DMS114 treated with DMSO at 0.1 percent for 48 hours (cell line): Measurements from ENCODE around the gene TUBA3D.
A peak's percentile ranks its signal among the peaks of the same experiment; 100 is the strongest.
"Not testable (repeated sequence)": the region's sequence is repeated elsewhere in the genome, so short reads cannot be mapped to it uniquely, and the experiment has no call there.

ENCODE experiments used
- DNase-seq: peaks from one replicate; lab custom pipeline; 2025; ENCODE audit not compliant: unreplicated experiment; lab: John Stamatoyannopoulos, UW

Gene TUBA3D

DNA sequence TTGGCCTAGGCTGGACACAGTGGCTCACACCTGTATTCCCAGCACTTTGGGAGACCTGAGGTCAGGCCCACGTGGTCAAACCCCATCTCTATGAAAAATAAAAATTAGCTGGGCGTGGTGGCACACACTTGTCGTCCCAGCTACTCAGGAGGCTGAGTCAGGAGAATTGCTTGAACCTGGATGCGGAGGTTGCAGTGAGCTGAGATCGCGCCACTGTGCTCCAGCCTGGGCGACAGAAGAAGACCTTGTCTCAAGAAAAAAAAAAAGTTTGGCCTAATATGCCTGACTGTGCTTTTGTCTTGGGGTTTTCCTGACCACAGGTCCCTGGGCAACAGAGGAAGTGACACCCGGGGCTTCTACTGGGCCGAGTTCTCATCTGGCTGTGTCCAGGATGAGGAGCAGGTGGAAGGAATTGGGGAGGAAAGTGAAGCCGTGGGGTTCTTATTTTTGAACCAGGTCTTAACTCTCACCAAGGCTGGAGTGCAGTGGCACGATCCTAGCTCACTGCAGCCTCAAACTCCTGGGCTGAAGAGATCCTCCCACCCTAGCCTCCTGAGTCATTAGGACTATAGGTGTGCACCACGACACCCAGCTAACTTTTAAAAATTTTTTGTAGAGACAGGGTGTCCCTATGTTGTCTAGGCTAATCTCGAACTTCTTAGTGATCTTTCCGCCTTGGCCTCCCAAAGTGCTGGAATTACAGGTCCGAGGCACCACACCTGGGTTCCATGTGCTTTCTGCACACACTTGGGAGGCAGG, 38.7 kb downstream of the TUBA3D start:
- DNase-seq, result not testable (repeated sequence)

DNA sequence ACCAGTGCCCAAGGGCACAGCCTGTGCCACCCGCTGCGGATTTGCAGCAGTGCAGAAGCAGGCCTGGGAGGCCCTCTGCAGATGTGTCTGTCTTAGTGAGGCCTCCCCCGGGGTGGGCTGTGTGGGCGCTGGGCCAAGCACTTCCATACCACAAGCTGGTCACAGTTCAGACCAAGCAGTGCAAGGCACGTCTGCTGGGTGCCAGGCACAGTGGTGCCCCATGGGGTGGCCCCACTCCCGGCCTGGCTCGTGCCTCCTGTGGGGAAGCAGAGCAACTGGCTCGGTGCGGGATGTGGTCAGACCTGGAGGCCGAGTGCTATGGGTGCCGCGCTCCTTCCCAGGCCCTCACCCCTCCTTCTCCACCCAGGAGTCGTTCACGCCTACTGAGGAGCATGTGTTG, 39.3 kb downstream of the TUBA3D start:
- DNase-seq, result not testable (repeated sequence)

DNA sequence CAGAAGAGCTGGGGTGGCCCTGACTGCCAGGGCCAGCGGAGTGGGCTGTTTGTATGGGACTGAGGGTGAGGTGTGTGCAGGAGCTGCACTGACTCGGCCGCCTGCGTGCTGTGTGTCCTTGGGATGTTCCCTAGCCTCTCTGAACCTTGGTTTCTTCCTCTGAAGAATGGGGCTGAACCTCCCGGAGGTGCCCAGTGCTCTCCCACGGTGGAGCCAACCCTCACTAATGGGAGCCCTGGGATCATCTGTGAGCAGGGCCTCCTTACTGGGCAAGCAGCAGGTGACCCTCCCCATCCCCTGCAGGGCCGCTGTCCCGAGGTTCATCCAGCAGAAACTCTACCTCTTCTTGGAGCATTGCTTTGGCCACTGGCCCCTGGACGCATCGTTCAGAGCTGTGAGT, 40.1 kb downstream of the TUBA3D start:
- no peak for DNase-seq

DNA sequence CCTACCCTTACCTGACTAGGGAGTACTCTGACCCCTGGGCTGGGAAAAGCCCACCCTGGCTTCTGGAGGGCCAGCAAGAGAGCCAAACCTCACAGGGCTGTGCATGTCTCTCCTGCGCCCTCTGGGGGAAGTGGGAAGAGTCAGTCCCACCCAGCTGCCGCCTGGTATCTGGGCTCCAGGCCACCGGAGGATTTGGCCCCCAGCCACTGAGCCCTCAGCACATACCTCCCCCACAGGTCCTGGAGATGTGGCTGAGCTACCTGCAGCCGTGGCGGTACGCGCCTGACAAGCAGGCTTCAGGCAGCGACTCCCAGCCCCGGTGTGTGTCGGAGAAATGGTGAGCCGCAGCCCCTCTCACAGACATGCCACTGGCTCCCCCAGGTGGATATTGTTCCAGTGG, 40.7 kb downstream of the TUBA3D start:
- not testable (repeated sequence) for DNase-seq

DNA sequence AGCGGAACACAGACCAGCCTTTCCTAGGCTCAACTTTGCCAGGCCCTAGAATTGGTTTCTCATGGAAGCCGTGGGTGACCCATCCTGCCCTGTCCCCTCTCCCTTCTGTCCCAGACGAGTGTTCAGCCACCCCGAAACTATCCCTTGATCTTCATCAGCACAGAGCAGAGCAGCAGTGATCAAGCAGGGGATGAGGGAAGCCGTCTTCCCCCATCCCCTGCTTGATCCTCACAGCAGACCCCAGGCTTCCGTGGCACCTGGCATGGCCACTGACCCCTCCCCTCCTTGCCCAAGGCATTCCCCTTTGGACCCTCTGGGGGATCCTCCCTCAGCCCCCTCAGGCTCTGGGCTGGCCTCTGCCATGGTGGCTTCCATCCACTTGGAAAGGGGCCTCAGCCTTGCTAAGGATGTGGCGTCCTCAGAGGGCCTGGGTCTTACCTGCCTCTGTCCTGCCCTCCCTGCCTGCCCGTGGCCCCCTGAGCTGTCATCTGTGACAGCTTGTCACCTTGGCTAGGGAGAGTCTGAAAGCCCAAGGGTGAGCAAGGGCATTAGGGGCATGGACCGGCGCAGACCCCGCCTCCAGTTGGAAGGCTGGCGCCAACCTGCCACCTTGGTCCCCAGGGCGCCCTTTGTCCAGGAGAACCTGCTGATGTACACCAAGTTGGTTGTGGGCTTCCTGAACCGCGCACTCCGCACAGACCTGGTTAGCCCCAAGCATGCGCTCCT, 41.4 kb downstream of the TUBA3D start:
- no peak for DNase-seq

DNA sequence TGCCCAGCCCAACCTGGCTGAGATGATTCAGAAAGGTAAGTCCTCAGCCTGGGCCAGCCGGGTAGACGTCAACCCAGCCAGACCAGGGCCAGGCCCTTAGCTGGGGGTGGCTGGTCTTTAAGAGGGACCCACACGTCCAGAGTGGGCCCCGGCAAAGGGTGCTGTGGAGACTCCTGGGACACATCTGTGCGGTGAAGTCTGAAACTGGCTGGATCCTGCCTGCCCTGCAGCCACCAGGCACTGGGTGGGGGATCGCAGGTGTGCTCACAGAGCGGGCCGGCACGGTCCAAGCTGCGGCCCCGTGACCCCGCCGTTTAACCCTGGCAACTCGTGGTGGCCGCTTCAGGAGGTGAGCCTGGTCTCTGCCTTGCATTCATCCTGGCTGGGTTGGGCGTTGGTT, 41.9 kb downstream of the TUBA3D start:
- DNase-seq, result not testable (repeated sequence)

DNA sequence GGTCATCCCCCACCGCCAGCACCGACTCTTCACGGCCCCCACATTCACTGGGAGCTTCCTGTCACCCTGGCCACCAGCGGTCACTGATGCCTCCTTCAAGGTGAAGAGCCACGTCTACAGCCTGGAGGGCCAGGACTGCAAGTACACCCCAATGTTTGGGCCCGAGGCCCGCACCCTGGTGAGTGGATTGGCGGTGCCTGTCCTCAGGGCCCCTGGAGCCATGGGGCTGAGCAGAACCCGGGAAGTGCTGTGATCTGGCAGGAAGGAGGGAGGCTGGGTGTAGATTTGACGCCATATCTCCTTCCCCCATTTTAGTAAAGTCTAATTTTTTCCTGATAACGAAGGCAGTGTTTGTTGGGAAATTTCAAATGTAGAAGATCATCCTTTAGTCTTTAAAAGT, 42.6 kb downstream of the TUBA3D start:
- DNase-seq, result not testable (repeated sequence)

DNA sequence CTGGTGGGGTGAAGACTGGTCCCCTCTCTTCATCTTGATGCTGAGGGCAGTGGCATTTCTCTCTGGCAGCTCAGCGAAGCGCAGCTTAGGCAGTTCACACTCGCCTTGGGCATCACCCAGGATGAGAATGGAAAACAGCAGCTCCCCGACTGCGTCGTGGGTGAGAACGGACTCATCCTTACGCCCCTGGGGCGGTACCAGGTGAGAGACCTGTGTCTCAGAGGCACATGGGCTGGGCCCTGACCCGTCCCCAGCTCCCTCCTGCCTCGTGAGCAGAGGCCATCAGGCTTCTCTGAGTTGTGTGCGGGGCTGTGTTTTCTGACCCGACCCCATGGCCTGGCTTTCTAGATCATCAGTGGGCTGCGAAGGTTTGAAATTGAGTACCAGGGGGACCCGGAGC, 43.5 kb downstream of the TUBA3D start:
- DNase-seq, result no peak

DNA sequence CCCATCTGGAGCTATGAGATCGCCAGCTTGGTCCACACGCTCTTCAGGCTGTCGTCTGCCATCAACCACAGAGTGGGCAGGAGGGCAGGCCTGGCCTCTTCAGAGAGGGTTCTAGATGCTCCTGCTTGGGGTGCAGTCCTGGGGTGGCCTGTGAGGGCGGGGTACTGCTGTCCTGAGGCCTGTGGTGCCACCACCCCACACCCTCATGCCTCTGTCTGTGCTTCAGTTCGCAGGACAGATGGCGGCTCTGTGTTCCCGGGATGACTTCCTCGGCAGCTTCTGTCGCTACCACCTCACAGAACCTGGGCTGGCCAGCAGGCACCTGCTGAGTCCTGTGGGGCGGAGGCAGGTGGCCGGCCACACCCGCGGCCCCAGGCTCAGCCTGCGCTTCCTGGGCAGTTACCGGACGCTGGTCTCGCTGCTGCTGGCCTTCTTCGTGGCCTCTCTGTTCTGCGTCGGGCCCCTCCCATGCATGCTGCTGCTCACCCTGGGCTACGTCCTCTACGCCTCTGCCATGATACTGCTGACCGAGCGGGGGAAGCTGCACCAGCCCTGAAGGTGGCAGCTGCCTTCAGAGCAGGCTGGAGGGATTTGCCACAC, 44.1 kb downstream of the TUBA3D start:
- not testable (repeated sequence) for DNase-seq

DNA sequence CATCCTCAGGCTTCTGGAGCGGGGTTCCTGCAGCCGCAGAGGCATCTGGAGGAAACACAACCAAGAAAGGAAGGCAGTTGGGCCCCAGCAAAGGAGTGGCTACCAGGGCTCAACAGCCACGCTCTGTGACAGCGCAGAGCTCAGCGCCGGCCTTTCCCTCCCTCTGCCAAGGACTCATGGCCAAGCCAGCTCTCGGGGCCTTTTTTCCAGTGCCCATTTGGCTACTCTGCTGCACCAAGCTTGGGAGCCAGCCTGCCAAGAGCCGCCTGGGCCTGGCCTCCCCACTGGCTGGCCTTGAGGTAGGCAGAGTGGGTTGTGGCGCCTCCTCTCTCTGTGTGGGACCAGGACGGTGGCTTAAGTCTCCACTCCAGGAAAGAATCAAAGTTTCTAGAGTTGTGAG, 44.6 kb downstream of the TUBA3D start:
- no peak for DNase-seq

DNA sequence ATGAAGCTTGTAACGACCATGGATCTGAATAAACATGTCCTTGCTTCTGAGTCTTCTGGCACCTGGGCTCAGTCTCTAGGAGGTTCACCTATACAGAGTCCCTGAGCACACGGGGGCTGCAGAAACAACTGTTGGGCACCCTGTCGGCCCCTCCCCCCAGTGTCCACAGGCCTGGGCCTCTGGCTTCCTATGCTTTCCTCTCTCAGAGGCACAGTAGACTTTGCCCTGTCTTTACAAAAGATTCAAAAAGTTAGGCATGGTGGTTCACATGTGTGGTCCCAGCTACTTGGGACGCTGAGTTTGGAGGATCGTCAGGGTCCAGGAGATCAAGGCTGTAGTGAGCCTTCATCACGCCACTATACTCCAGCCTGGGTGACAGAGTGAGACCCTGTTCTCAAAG, 45.6 kb downstream of the TUBA3D start:
- not testable (repeated sequence) for DNase-seq

DNA sequence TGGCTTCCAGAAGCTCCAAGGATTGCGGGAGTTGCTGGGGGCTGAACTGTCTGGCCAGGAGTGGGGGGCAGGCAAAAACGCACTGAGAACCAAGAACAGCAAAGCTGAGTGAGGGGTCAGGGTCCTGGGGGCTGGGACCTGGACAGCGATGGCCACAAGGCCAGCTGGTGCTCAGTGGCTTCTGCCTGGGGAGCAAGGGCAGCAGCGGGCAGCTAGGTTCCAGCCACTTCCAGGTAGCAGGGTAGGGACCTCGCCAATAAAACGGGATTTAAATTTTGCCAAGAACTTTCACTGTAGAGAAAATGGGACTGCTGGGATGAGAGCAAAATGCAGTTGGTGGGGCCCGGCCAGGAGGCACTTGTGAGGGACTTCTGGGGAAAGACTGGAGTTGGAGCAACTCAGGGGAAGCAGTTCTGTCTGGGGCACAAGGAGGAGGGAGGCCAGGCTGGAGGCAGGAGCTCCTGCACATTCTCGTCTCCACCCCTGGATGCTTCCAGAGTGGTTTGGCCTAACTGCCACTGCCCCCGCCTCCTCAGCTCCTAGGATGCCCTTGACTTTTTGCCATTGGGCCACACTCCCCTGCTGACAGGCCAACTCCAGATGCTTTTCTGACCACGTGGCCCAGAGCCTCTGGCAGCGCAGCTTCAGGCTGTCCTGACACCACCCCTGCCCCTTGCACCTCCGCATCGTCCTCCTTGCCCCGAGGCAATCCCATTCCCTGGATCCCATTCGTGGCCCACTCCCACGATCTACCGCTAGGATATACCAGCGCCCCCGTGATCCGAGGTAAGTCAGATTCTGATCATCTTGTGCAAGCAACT, 46.3 kb downstream of the TUBA3D start:
- DNase-seq, result no peak

DNA sequence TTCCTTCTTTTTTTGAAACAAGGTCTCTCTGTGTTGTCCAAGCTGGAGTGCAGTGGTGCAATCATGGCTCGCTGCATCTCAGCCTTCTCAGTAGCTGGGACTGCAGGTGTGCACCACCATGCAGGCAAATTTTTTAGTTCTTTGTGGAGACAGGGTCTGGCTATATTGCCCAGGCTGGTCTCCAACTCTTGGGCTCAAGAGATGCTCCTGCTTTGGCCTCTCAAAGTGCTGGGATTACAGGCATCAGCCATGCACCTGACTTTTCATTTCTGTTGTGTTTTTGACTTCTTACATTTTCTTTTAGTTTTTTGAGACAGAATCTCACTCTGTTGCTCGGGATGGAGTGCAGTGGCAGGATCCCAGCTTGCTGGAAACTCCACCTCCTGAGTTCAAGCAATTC, 49.3 kb downstream of the TUBA3D start:
- DNase-seq, result not testable (repeated sequence)

DNA sequence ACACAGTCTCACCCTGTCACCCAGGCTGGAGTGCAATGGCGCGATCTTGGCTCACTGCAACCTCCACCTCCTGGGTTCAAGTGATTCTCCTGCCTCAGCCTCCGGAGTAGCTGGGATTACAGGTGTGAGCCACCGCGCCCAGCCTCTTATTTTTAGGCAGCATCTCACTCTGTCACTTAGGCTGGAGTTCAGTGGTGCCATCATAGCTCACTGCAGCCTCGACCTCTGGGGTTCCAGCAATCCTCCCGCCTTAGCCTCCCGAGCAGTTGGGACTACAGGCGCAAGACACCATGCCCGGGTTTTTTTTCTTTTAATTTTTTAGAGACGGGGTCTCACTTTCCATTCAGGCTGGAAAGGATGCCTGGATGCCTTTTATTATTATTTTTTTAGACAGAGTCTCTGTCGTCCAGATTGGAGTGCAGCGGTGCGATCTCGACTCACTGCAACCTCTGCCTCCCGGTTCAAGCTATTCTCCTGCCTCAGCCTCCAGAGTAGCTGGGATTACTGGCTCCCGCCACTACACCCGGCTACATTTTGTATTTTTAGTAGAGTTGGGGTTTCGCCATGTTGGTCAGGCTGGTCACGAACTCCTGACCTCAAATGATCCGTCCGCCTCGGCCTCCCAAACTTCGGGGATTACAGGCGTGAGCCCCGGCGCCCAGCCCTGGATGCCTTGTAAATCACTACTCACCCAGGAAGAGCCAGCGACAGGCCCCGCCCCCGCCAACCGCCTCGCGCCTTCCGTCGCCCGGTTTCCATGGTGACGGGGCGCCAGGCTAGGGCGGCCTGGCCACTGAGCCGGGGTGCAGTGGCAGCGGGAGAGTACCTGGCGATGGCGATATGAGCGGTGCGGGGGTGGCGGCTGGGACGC, 51.4 kb downstream of the TUBA3D start, which contains the start of gene CCDC74A:
TSS of gene CCDC74A (plus strand) at position 758 of the 871 bp plus-strand sequence. CDS start at position 841, 83 bp downstream.
- peak; percentile 0 for DNase-seq

DNA sequence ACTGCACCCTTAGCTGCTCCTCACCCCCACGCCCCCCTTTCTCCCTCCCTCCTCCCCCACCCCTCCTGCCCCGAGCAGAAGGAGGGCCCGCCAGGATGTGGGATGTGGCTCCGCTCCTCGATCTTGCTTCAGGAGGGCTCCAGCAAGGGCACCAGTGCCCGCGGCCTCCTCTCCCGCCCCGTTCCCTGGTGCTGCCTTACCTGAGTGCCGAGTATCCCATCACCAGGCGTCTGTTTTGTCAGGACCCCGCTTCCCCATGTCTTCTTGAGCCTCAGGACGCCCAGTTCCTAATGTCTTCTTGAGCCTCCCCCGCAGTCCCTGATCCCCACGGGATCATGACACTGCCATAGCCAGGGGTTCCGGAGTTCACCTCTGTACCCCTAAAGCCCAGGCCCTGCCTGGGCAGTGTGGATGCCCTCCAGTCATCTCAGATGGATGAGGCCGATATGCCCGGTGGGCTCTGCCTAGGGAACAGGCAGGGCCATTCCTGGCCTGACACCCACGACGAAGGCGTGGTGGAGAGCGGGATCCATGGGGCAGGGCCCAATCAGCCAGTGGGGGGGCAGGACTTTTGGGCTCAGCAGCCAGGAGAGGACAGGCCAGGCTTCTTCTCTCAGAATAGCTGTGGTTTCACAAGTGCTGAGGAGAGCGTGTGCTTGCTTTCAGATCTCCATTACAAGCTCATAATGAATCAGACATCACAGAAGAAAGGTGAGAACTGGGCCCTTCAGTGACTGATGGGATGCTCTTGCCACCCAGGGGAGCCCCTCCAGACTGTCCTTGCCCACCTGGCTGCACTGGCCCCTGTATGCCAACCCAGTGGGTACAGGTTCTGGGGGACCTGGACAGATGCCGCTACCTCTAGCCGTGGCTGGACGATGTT, 53.3 kb downstream of the TUBA3D start:
- not testable (repeated sequence) for DNase-seq

DNA sequence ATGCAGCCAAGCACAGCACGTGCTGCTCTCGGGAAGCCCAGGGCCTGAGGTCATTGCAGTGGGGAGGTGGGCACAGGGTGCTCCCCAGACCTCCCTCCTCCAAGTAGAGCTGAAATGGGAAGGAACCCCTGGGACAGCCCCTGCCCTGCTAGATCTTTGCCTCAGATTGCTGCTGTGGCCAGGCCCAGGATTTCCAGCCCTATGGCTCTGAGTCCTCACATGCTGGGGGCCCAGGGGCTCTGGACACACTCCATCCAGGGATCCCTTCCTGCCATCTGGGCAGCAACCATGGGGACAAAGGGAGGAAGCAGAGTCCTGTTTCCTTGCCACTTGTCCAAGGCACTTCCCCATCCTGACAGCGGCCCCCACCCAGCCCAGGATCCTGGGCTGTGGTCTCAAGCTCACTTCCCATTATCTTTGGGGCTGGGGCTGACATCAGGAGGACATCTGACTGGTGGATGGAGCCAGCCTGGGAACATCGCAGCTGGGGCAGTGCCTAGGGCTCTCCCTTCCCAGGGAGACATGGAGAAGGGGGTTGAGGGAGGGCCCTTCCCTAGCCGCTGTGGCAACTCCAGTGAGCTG, 54.0 kb downstream of the TUBA3D start:
- not testable (repeated sequence) for DNase-seq

DNA sequence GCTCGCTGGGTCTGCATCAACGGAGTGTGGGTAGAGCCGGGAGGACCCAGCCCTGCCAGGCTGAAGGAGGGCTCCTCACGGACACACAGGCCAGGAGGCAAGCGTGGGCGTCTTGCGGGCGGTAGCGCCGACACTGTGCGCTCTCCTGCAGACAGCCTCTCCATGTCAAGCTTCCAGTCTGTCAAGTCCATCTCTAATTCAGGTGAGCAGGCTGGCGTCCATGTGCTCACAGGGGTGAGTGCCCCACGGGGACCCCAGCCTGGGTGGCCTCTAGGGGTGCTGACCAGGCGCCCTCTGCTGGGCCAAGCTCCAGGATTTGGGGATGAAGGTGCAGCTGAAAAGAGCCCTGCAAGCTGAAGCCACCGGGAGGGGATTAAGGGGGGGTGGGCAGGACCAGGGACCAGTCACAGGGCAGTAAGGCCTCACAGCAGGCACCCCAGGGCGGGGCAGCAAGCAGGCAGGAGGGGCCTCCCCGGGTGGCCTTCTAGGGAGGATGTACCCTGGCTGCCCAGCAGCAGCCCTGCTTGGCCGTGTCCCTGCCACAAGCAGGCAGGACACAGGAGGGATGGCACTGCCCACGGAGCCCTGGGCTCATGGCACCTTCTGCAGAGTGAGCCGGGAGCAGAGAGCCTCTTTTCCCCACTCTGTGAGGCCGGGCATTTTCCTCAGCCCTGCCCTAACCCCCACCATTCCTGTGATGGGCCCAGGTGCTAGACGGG, 54.9 kb downstream of the TUBA3D start:
- not testable (repeated sequence) for DNase-seq

DNA sequence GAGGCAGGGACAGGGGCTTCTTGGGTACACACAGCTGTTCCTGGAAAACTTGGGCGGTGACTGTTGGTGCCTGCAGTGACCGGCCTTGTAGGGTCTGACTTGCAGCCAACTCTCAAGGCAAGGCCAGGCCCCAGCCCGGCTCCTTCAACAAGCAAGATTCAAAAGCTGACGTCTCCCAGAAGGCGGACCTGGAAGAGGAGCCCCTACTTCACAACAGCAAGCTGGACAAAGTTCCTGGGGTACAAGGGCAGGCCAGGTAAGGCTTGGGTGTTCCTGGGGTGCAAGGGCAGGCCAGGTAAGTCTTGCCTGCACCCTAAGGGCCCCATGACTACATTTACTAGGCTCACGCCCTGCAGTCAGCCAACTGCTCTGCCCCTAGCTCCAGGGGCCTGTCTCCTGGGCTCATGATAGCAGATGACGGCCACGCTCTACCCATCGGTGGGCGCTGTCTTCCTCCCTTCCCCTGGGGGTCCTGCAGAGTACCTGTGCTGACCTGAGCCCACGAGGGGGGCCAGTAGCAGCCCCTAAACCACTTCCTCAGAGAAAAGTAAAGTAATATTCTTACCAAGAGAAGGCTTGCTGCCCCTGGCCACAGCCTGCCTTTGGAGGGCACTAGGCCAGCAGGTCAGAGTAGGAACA, 55.7 kb downstream of the TUBA3D start:
- not testable (repeated sequence) for DNase-seq
